A549 (cell line): ENCODE data around the gene CHST15.

Experiments used
- EP300 ChIP-seq, 2 experiments: fragments of >200 bp; sonication (Bioruptor Twin); formaldehyde crosslinking; IDR thresholded peaks; 2 replicates in 1 of 2; 3 replicates in 1 of 2; pipeline ENCODE4 v1.6.1; 2016 to 2017
- MAFK ChIP-seq: fragments of 450-650 bp; IDR thresholded peaks from 2 replicates; pipeline ENCODE4 v1.6.1; 2014; ENCODE audit not compliant: partially characterized antibody
- NR3C1 ChIP-seq: fragments of >200 bp; sonication (Bioruptor Twin); formaldehyde crosslinking; IDR thresholded peaks from 3 replicates; pipeline ENCODE4 v1.6.1; 2017
- POLR2A ChIP-seq: IDR thresholded peaks from 2 replicates; pipeline ENCODE4 v1.6.1; 2012; ENCODE audit warnings: mild to moderate bottlenecking, low read length
- RFX5 ChIP-seq: fragments of 450-650 bp; IDR thresholded peaks from 2 replicates; pipeline ENCODE4 v1.7.1; 2014; ENCODE audit warnings: antibody characterized with exemption, mild to moderate bottlenecking, moderate library complexity
- SMC3 ChIP-seq: fragments of >200 bp; sonication (Bioruptor Twin); formaldehyde crosslinking; IDR thresholded peaks from 3 replicates; pipeline ENCODE4 v1.6.1; 2018; ENCODE audit warnings: inconsistent platforms
- TF ChIP-seq, protein P1 (sequence below): fragments of >200 bp; sonication (Bioruptor Twin); formaldehyde crosslinking; IDR thresholded peaks from 3 replicates; pipeline ENCODE4 v1.5.1; 2016
- TF ChIP-seq, protein P2 (sequence below): fragments of 150-350 bp; IDR thresholded peaks from 2 replicates; pipeline ENCODE4 v1.6.1; 2014; ENCODE audit warnings: low read depth, mild to moderate bottlenecking, low read length
- TF ChIP-seq, protein P3 (sequence below): fragments of 250-450 bp; sonication (Bioruptor Pico); IDR thresholded peaks from 2 replicates; pipeline ENCODE4 v1.5.0; 2021; ENCODE audit warnings: mild to moderate bottlenecking, moderate library complexity, borderline replicate concordance

DNA sequence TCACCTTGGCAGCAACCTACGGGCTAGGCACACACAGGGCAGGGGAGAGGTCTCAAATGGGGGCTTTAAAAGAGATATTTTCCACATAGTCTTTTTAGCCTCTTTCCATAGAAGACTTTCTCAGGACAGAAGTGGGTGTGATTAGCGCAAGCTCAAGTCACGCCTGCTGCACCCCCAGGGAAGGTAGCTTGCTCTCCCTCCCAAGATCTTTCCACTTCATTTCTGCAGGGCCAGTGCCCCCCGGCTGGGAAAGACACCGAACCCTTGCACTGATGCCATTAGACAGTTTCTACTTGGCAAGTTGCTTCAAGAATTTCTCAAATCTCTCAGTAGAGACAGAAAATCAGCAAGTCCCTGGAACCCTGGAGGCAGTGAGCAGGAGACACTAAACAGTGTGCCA is 19.4 kb downstream of the CHST15 start:
- TF ChIP-seq NR3C1 (no peak), POLR2A (no peak), SMC3 (no peak), EP300 (IDR thresholded peaks at IDR 0.05) (no peak), MAFK (no peak), RFX5 (no peak)
- TF ChIP-seq, protein P1, sequence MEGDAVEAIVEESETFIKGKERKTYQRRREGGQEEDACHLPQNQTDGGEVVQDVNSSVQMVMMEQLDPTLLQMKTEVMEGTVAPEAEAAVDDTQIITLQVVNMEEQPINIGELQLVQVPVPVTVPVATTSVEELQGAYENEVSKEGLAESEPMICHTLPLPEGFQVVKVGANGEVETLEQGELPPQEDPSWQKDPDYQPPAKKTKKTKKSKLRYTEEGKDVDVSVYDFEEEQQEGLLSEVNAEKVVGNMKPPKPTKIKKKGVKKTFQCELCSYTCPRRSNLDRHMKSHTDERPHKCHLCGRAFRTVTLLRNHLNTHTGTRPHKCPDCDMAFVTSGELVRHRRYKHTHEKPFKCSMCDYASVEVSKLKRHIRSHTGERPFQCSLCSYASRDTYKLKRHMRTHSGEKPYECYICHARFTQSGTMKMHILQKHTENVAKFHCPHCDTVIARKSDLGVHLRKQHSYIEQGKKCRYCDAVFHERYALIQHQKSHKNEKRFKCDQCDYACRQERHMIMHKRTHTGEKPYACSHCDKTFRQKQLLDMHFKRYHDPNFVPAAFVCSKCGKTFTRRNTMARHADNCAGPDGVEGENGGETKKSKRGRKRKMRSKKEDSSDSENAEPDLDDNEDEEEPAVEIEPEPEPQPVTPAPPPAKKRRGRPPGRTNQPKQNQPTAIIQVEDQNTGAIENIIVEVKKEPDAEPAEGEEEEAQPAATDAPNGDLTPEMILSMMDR = no peak
- TF ChIP-seq, protein P2, sequence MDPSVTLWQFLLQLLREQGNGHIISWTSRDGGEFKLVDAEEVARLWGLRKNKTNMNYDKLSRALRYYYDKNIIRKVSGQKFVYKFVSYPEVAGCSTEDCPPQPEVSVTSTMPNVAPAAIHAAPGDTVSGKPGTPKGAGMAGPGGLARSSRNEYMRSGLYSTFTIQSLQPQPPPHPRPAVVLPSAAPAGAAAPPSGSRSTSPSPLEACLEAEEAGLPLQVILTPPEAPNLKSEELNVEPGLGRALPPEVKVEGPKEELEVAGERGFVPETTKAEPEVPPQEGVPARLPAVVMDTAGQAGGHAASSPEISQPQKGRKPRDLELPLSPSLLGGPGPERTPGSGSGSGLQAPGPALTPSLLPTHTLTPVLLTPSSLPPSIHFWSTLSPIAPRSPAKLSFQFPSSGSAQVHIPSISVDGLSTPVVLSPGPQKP = no peak
- TF ChIP-seq, protein P3, sequence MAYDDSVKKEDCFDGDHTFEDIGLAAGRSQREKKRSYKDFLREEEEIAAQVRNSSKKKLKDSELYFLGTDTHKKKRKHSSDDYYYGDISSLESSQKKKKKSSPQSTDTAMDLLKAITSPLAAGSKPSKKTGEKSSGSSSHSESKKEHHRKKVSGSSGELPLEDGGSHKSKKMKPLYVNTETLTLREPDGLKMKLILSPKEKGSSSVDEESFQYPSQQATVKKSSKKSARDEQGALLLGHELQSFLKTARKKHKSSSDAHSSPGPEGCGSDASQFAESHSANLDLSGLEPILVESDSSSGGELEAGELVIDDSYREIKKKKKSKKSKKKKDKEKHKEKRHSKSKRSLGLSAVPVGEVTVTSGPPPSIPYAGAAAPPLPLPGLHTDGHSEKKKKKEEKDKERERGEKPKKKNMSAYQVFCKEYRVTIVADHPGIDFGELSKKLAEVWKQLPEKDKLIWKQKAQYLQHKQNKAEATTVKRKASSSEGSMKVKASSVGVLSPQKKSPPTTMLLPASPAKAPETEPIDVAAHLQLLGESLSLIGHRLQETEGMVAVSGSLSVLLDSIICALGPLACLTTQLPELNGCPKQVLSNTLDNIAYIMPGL = no peak
